ENCODE data around the gene EIF3K. TPM values are rescaled to one million over a fixed set of nuclear protein-coding genes. Genes with fewer than 3 reads are reported as not detected.

EIF3K gene
- total RNA-seq, 1 experiment from 2014 or later, result 414 TPM

DNA sequence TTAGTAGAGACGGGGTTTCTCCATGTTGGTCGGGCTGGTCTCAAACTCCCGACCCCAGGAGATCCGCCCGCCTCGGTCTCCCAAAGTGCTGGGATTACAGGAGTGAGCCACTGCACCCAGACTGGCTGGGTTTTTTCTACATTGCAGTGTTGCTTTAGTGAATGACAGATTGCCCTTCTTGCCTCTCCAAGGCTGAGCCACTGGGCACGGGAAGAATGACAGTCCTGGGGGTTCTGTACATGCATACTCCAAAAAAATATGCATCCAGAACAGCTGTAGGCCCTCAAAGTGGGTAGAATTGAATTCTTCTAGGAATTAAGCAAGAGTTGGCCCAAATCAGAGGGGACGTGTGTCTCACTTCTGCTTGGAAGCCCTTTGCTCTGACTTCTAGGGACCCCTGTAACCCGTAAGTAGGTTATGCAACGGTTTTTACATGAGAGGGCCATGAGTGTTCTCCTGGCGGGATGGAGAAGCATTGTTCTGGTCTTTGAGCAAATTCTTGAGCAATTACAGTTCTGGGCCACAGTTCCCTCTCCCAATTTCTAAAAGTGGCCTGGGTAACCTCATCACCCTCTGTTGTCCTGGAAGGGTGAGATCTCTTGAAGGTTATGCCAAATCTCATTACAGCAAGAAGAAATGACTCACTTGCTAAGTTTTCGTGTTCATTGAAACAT, 32.1 kb downstream of the EIF3K start:
- no TSS peak for BruUV-seq (replicated peaks)
- TF ChIP-seq EZH2 (IDR thresholded peaks at IDR 0.05; ENCODE audit: low read length, unreplicated experiment), result no peak
- no peak for TF ChIP-seq EZH2phosphoT487 (IDR thresholded peaks at IDR 0.05; ENCODE audit: borderline replicate concordance, low read length)
- TF ChIP-seq, protein P1, sequence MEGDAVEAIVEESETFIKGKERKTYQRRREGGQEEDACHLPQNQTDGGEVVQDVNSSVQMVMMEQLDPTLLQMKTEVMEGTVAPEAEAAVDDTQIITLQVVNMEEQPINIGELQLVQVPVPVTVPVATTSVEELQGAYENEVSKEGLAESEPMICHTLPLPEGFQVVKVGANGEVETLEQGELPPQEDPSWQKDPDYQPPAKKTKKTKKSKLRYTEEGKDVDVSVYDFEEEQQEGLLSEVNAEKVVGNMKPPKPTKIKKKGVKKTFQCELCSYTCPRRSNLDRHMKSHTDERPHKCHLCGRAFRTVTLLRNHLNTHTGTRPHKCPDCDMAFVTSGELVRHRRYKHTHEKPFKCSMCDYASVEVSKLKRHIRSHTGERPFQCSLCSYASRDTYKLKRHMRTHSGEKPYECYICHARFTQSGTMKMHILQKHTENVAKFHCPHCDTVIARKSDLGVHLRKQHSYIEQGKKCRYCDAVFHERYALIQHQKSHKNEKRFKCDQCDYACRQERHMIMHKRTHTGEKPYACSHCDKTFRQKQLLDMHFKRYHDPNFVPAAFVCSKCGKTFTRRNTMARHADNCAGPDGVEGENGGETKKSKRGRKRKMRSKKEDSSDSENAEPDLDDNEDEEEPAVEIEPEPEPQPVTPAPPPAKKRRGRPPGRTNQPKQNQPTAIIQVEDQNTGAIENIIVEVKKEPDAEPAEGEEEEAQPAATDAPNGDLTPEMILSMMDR (conservative IDR thresholded peaks at IDR 0.05; ENCODE audit: low read depth, low read length), result no peak
- no peak for ATAC-seq
- CTCF ChIA-PET, result no interaction called here
- peaks cover 38% of the 10 kb centered on the region for H3K36me3 ChIP-seq (ENCODE audit: low read depth, low read length)
- H3K27ac ChIP-seq (ENCODE audit: low read length), result peak overlapping the region; percentile 81
- no peaks in the 10 kb centered on the region for H3K9me3 ChIP-seq (ENCODE audit: low read length)
- H3K4me1 ChIP-seq (ENCODE audit: insufficient read depth, low read length), result peaks cover 52% of the 10 kb centered on the region
- peak; percentile 71 for DNase-seq
- peak overlapping the region; percentile 94 for H3K4me2 ChIP-seq (ENCODE audit: low read length)
- no peaks in the 10 kb centered on the region for H3F3A ChIP-seq (ENCODE audit: low read length, unreplicated experiment)
- H2AFZ ChIP-seq (ENCODE audit: low read length), result no peak overlapping the region
- intact Hi-C loops (cut with micrococcal nuclease), result loop anchor here (10.0 kb wide), 1 partner anchor 54 kb away; no protein-coding TSS in a partner anchor
- POLR2A ChIA-PET (ENCODE audit: unreplicated experiment), result no interaction called here
- H3K79me2 ChIP-seq (ENCODE audit: low read length), result peaks cover 86% of the 10 kb centered on the region
- no peaks in the 10 kb centered on the region for H3K9me2 ChIP-seq (replicated peaks; ENCODE audit: low read length)
- peak overlapping the region; percentile 100 for H3K9ac ChIP-seq (ENCODE audit: low read length)
- peak overlapping the region; percentile 99 for H3K4me3 ChIP-seq (ENCODE audit: low read length)
- H3K27me3 ChIP-seq (ENCODE audit: low read length), result no peaks in the 10 kb centered on the region
- peaks cover 66% of the 10 kb centered on the region for H4K20me1 ChIP-seq (ENCODE audit: low read length)

DNA sequence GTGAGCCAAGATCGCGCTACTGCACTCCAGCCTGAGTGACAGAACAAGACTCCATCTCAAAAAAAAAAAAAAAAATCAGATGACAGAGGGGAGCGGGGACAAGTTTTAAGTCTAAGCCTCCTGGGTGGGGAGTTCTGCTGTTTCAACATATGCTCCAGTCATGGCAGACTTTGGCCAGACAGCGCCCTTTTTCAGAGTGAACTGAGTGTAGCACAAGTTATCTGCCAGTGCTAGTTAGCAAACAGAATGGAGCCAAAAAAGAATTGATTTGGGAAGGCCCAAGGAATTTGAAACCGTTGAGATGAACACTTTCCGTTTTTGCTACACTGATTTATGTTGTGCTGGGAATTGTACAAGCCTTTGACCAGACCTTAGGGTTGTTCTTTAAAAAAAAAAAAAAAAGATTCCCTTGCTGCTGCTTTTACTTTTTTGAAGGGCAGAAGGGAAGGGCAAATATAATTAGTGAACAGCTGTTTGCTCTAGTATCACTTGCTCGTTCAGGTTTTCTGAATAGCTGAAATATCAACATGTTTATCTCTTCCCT, 34.1 kb downstream of the EIF3K start:
- Histone ChIP-seq H3K27ac (ENCODE audit: low read length) (peak overlapping the region; percentile 81), H3K27me3 (ENCODE audit: low read length) (no peaks in the 10 kb centered on the region), H3K36me3 (ENCODE audit: low read depth, low read length) (peaks cover 47% of the 10 kb centered on the region), H3K4me2 (ENCODE audit: low read length) (peak overlapping the region; percentile 94), H4K20me1 (ENCODE audit: low read length) (peaks cover 64% of the 10 kb centered on the region), H3K9me3 (ENCODE audit: low read length) (no peaks in the 10 kb centered on the region), H3K4me3 (ENCODE audit: low read length) (peak overlapping the region; percentile 40), H3F3A (ENCODE audit: low read length, unreplicated experiment) (peaks cover 1% of the 10 kb centered on the region), H3K4me1 (ENCODE audit: insufficient read depth, low read length) (peaks cover 72% of the 10 kb centered on the region), H2AFZ (ENCODE audit: low read length) (no peak overlapping the region), H3K9me2 (replicated peaks; ENCODE audit: low read length) (no peaks in the 10 kb centered on the region), H3K79me2 (ENCODE audit: low read length) (peaks cover 98% of the 10 kb centered on the region), H3K9ac (ENCODE audit: low read length) (peak overlapping the region; percentile 100)
- TF ChIP-seq EZH2 (IDR thresholded peaks at IDR 0.05; ENCODE audit: low read length, unreplicated experiment) (no peak), EZH2phosphoT487 (IDR thresholded peaks at IDR 0.05; ENCODE audit: borderline replicate concordance, low read length) (no peak)
- TF ChIP-seq, protein P1 (conservative IDR thresholded peaks at IDR 0.05; ENCODE audit: low read depth, low read length), result no peak
- BruUV-seq (replicated peaks), result no TSS peak
- ChIA-PET POLR2A (ENCODE audit: unreplicated experiment) (no interaction called here), CTCF (no interaction called here)
- DNase-seq (no peak), ATAC-seq (no peak)
- intact Hi-C loops (cut with micrococcal nuclease), result loop anchor here (10.0 kb wide), 1 partner anchor 52 kb away; no protein-coding TSS in a partner anchor

DNA sequence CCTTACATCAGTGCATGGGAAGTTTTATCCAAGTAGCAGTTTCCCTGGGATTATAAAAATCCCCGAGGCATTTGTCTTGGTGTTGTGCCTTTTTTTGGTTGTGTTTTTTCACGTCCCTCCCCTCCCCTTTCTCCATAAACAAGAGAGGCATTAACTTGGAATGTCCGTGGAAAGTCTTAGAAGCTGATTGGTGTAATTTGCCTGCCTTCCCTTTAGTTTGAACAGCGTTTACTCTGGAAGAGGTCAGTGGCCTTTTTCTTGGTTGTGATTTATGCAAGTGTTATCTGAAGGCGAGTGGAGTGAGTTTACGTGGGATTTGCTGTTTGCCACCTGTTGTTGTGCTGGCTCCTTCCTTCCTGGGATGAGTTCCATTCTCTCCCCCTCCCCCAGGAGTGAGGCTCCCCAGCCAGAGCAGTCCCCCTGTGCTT, 35.7 kb downstream of the EIF3K start:
- Histone ChIP-seq H3K36me3 (ENCODE audit: low read depth, low read length) (peaks cover 44% of the 10 kb centered on the region), H4K20me1 (ENCODE audit: low read length) (peaks cover 49% of the 10 kb centered on the region; the same call in 1 of the 2 replicates), H3K4me2 (ENCODE audit: low read length) (peak overlapping the region; percentile 72), H3K4me1 (ENCODE audit: insufficient read depth, low read length) (peaks cover 86% of the 10 kb centered on the region), H2AFZ (ENCODE audit: low read length) (no peak overlapping the region), H3K9ac (ENCODE audit: low read length) (no peak overlapping the region), H3F3A (ENCODE audit: low read length, unreplicated experiment) (peaks cover 8% of the 10 kb centered on the region), H3K9me2 (replicated peaks; ENCODE audit: low read length) (no peaks in the 10 kb centered on the region), H3K27me3 (ENCODE audit: low read length) (no peaks in the 10 kb centered on the region), H3K9me3 (ENCODE audit: low read length) (no peaks in the 10 kb centered on the region), H3K4me3 (ENCODE audit: low read length) (0 out of 2 replicates have a peak overlapping the region, but pooled peaks have one; percentile 27), H3K27ac (ENCODE audit: low read length) (peak overlapping the region; percentile 99), H3K79me2 (ENCODE audit: low read length) (peaks cover 96% of the 10 kb centered on the region)
- TF ChIP-seq, protein P1 (conservative IDR thresholded peaks at IDR 0.05; ENCODE audit: low read depth, low read length), result no peak
- no peak for TF ChIP-seq EZH2 (IDR thresholded peaks at IDR 0.05; ENCODE audit: low read length, unreplicated experiment)
- BruUV-seq (replicated peaks), result no TSS peak
- ChIA-PET POLR2A (ENCODE audit: unreplicated experiment) (no interaction called here), CTCF (no interaction called here)
- intact Hi-C loops (cut with micrococcal nuclease), result loop anchor here (10.0 kb wide), 1 partner anchor 50 kb away; no protein-coding TSS in a partner anchor
- ATAC-seq (no peak), DNase-seq (no peak)

Data from PC-3 (cell line).